Cardiac muscle cell (in vitro differentiated cells and primary cell): ENCODE results near the gene ATXN3L. TPM values are rescaled to one million over a fixed set of nuclear protein-coding genes. Genes with fewer than 3 reads are reported as not detected.

Source experiments
- DNase-seq, 2 donors: peaks; one replicate each; pipeline versions ENCODE4 v3.0.0 to v3.0.0-alpha.2; 2010 to 2017; ENCODE audit warnings: low read depth in 1 of 2, low spot score in 1 of 2
- H3K27ac ChIP-seq: fragments of 200-600 bp; sonication (generic); 2 replicates; pipeline ENCODE4 v1.5.1; 2016
- H3K27me3 ChIP-seq: fragments of 200-600 bp; sonication (generic); 2 replicates; pipeline ENCODE4 v1.6.0; 2016; ENCODE audit warnings: control low read depth
- H3K36me3 ChIP-seq: fragments of 200-600 bp; sonication (generic); 2 replicates; pipeline ENCODE4 v1.5.1; 2016; ENCODE audit warnings: control low read depth
- H3K4me1 ChIP-seq: fragments of 200-600 bp; sonication (generic); 2 replicates; pipeline ENCODE4 v1.8.1; 2017; ENCODE audit warnings: low read depth, mild to moderate bottlenecking, mixed run types
- H3K4me3 ChIP-seq: fragments of 200-600 bp; sonication (generic); 2 replicates; pipeline ENCODE4 v1.5.1; 2016; ENCODE audit warnings: mild to moderate bottlenecking
- H3K9me3 ChIP-seq: fragments of 200-600 bp; sonication (generic); 2 replicates; pipeline ENCODE4 v1.5.1; 2017; ENCODE audit warnings: low read depth, mild to moderate bottlenecking, control low read depth
- CTCF ChIP-seq: IDR thresholded peaks from 2 replicates; pipeline ENCODE4 v1.5.1; 2012; ENCODE audit warnings: low read depth, mild to moderate bottlenecking, low read length
- polyA plus RNA-seq: library from polyadenylated mRNA; unstranded; fragments of >200 nt; fragmentation: Nextera tagmentation; extraction: Ambion mirVana; gene quantifications from 2 replicates; pipeline ENCODE4 v1.2.1, GENCODE V29; 2016
- total RNA-seq: library from RNA; depleted of rRNA; stranded (reverse); fragments of >200 nt; gene quantifications from 2 replicates; pipeline ENCODE4 v1.2.3, GENCODE V29; 2016

Gene ATXN3L
- total and polyA plus RNA-seq, 2 experiments from 2014 or later, result not detected

- Histone ChIP-seq H3K36me3 (no peaks in the 10 kb centered on the region), H3K4me1 (no peaks in the 10 kb centered on the region), H3K4me3 (no peak overlapping the region), H3K27me3 (no peaks in the 10 kb centered on the region), H3K9me3 (no peaks in the 10 kb centered on the region), H3K27ac (no peak overlapping the region)
- no peak for TF ChIP-seq CTCF
- DNase-seq, result no peak
Measured at GRCh38 chrX:13270360-13270759, 49.5 kb downstream of the ATXN3L start.

- no peaks in the 10 kb centered on the region for H3K4me1 ChIP-seq
Measured at GRCh38 chrX:13268874-13269273, 51.0 kb downstream of the ATXN3L start.

More at GRCh38 chrX:13268874-13269273, 51.0 kb downstream of the ATXN3L start:
- Histone ChIP-seq H3K27ac (no peak overlapping the region), H3K9me3 (no peaks in the 10 kb centered on the region), H3K36me3 (no peaks in the 10 kb centered on the region), H3K27me3 (no peaks in the 10 kb centered on the region), H3K4me3 (no peak overlapping the region)
- DNase-seq, result no peak
- no peak for TF ChIP-seq CTCF

Other genes with a start within 250 kb of the ATXN3L start
- gene EGFL6, start 249.5 kb upstream of the ATXN3L start, total RNA-seq, result 0.07 TPM in 1 of 2 replicates, not detected in the other
- 0.12 TPM in 1 of 2 replicates, not detected in the other for gene EGFL6, start 249.5 kb upstream of the ATXN3L start, polyA plus RNA-seq